Liver (tissue), 9 donors: ENCODE measurements around the gene TARDBP. TPM values are rescaled to one million over a fixed set of nuclear protein-coding genes. Genes with fewer than 3 reads are reported as not detected.
A peak's percentile ranks its signal among the peaks of the same experiment; 100 is the strongest.

Source experiments
- DNase-seq: peaks from one replicate; pipeline ENCODE4 v3.0.0-alpha.2; 2017; ENCODE audit warnings: low spot score
- H3K27ac ChIP-seq, 2 donors: one replicate each; pipeline ENCODE4 v1.7.0; 2013; ENCODE audit warnings: inconsistent platforms in 2 of 2, low read length in 2 of 2, control low read depth in 1 of 2, low read depth in 1 of 2, mild to moderate bottlenecking in 1 of 2
- H3K27me3 ChIP-seq, 4 donors: one replicate each; pipeline versions ENCODE4 v1.6.1 to v1.7.0; 2013; ENCODE audit warnings: low read length in 3 of 4, inconsistent platforms in 1 of 4, mild to moderate bottlenecking in 1 of 4, moderate library complexity in 1 of 4; ENCODE audit not compliant: control insufficient read depth in 4 of 4, insufficient read depth in 4 of 4
- H3K36me3 ChIP-seq, 4 donors: one replicate each; pipeline versions ENCODE4 v1.6.1 to v1.7.0; 2013; ENCODE audit warnings: low read length in 3 of 4, mild to moderate bottlenecking in 3 of 4, low read depth in 1 of 4, moderate library complexity in 1 of 4; ENCODE audit not compliant: control insufficient read depth in 4 of 4, insufficient read depth in 3 of 4
- H3K4me1 ChIP-seq, 4 donors: one replicate each; pipeline versions ENCODE4 v1.6.1 to v1.7.0; 2013; ENCODE audit warnings: low read length in 3 of 4, mild to moderate bottlenecking in 3 of 4, moderate library complexity in 1 of 4; ENCODE audit not compliant: control insufficient read depth in 4 of 4, insufficient read depth in 4 of 4
- H3K4me3 ChIP-seq, 3 donors: one replicate each; pipeline versions ENCODE4 v1.6.1 to v1.7.0; 2013; ENCODE audit warnings: low read length in 3 of 3, control low read depth in 1 of 3, low read depth in 1 of 3, mild to moderate bottlenecking in 1 of 3
- H3K9ac ChIP-seq, 2 donors: one replicate each; pipeline ENCODE4 v1.7.0; 2013; ENCODE audit warnings: low read length in 2 of 2, mild to moderate bottlenecking in 2 of 2, moderate library complexity in 2 of 2, control low read depth in 1 of 2, low read depth in 1 of 2
- H3K9me3 ChIP-seq, 4 donors: one replicate each; pipeline versions ENCODE4 v1.6.1 to v1.7.0; 2013; ENCODE audit warnings: low read length in 3 of 4; ENCODE audit not compliant: control insufficient read depth in 4 of 4
- ATF3 ChIP-seq: IDR thresholded peaks from 2 replicates; pipeline ENCODE4 v1.6.1; 2016; ENCODE audit warnings: antibody characterized with exemption
- CTCF ChIP-seq: fragments of 150-350 bp; IDR thresholded peaks from 2 replicates; pipeline ENCODE4 v1.5.1; 2017; ENCODE audit warnings: improper control_type of control experiment, low read depth, low read length; ENCODE audit not compliant: missing input control
- EGR1 ChIP-seq, 2 donors: IDR thresholded peaks; 2 replicates each; pipeline ENCODE4 v1.6.1; 2016 to 2018; ENCODE audit warnings: antibody characterized with exemption in 2 of 2, low read depth in 2 of 2
- FOXA1 ChIP-seq: IDR thresholded peaks from 2 replicates; pipeline ENCODE4 v1.6.1; 2016; ENCODE audit warnings: antibody characterized with exemption
- FOXA2 ChIP-seq: IDR thresholded peaks from 2 replicates; pipeline ENCODE4 v1.6.1; 2016; ENCODE audit warnings: antibody characterized with exemption
- GABPA ChIP-seq, 2 donors: IDR thresholded peaks in 1 of 2; conservative IDR thresholded peaks in 1 of 2; 2 replicates each; pipeline ENCODE4 v1.6.1; 2016; ENCODE audit warnings: antibody characterized with exemption in 2 of 2, mild to moderate bottlenecking in 1 of 2, moderate library complexity in 1 of 2
- HNF4A ChIP-seq, 2 donors: conservative IDR thresholded peaks; 2 replicates each; pipeline ENCODE4 v1.6.1; 2016; ENCODE audit warnings: antibody characterized with exemption in 2 of 2, mild to moderate bottlenecking in 2 of 2
- HNF4G ChIP-seq: IDR thresholded peaks from 2 replicates; pipeline ENCODE4 v1.6.1; 2016; ENCODE audit warnings: antibody characterized with exemption
- JUND ChIP-seq, 2 donors: IDR thresholded peaks; 2 replicates each; pipeline ENCODE4 v1.6.1; 2016; ENCODE audit warnings: antibody characterized with exemption in 2 of 2
- MAX ChIP-seq: IDR thresholded peaks from 2 replicates; pipeline ENCODE4 v1.6.1; 2016; ENCODE audit warnings: antibody characterized with exemption
- NR2F2 ChIP-seq: IDR thresholded peaks from 2 replicates; pipeline ENCODE4 v1.6.1; 2016; ENCODE audit warnings: antibody characterized with exemption
- RAD21 ChIP-seq, 2 donors: IDR thresholded peaks; 2 replicates each; pipeline ENCODE4 v1.6.1; 2016; ENCODE audit warnings: antibody characterized with exemption in 2 of 2, mild to moderate bottlenecking in 2 of 2
- RXRA ChIP-seq, 2 donors: IDR thresholded peaks; 2 replicates each; pipeline ENCODE4 v1.6.1; 2017 to 2018; ENCODE audit warnings: antibody characterized with exemption in 2 of 2, mild to moderate bottlenecking in 1 of 2
- SP1 ChIP-seq: IDR thresholded peaks from 2 replicates; pipeline ENCODE4 v1.6.1; 2018; ENCODE audit warnings: antibody characterized with exemption, mild to moderate bottlenecking
- TAF1 ChIP-seq: conservative IDR thresholded peaks from 2 replicates; pipeline ENCODE4 v1.6.1; 2016; ENCODE audit warnings: antibody characterized with exemption, mild to moderate bottlenecking
- YY1 ChIP-seq: IDR thresholded peaks from 2 replicates; pipeline ENCODE4 v1.6.1; 2016; ENCODE audit warnings: antibody characterized with exemption, mild to moderate bottlenecking
- ZBTB33 ChIP-seq: IDR thresholded peaks from 2 replicates; pipeline ENCODE4 v1.6.1; 2016; ENCODE audit warnings: antibody characterized with exemption
- WGBS: extraction: QIAGEN DNeasy Blood & Tissue Kit; methylation state at CpG from one replicate; pipeline ENCODE4 v1.1.7; 2013; 5-methylcytosine and 5-hydroxymethylcytosine counted together
- polyA plus RNA-seq, 2 donors: library from polyadenylated mRNA; stranded (reverse) in 1 of 2; unstranded in 1 of 2; fragments of 200-250 nt in 1 of 2; fragments of >200 nt in 1 of 2; fragmentation: Nextera tagmentation in 1 of 2; extraction: Ambion mirVana in 1 of 2; gene quantifications; one replicate each; pipeline versions ENCODE4 v1.2.1 to v1.2.3, GENCODE V29; 2013 to 2015
- total RNA-seq, 2 donors: library from RNA; depleted of rRNA; stranded (reverse); fragments of >200 nt; gene quantifications; one replicate each; pipeline ENCODE4 v1.2.3, GENCODE V29; 2014
- TF ChIP-seq, protein P1 (sequence below): IDR thresholded peaks from 2 replicates; pipeline ENCODE4 v1.6.1; 2016; ENCODE audit warnings: antibody characterized with exemption, mild to moderate bottlenecking
- donor health status: healthy.
- donor health status: healthy.
- donor health status: healthy.
- donor health status: healthy.
- donor health status: healthy.

TARDBP gene
- total and polyA plus RNA-seq, 4 donors: 44.4 to 87.6 (median 79.2) TPM

DNA sequence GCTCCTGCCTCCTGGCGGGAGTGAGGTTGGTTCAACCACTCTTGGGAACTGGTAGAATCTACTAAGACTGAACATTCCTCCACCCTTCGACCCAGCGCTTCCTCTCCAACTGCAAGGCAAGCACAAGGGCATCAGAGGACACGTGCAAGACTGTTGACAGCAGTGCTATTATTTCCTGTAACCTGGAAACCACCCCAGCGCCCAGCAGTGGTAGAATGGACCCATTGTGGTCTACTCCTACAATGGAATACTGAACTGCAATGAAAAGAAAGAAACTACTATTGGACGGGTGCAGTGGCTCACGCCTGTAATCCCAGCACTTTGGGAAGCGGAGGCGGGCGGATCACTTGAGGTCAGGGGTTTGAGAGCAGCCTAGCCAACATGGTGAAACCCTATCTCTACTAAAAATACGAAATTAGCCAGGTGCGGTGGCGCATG lies 33.0 kb upstream of the TARDBP start (continued):
- TF ChIP-seq MAX (no peak), JUND (IDR thresholded peaks at IDR 0.05) (no peak), YY1 (no peak)

DNA sequence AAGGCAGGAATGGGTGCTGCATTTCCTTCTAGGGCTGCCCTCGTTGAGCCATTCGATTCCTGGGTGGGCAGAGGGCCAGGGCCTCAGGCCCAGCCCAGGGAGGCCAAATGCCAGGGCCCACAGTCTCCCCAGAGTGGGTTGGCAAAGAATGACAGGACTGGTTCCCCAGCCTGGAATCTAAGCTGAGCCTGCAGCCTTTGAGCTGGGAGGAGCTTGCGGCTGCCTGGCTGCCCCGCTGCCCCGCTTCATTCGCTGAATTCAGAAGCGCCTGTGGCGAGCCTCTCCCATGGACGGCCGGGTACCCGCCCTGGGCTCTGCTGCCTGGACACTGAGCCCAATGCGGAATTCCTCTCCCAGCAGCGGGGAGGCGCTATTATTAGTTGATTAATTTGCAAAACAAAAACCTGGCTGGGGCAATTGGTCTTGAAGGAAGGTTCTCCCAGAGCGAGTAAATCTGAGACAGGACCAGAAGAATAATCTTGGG lies 32.3 kb upstream of the TARDBP start:
- DNase-seq: peak; percentile 45
- Histone ChIP-seq H3K27ac (no peak overlapping the region), H3K9me3 (no peaks in the 10 kb centered on the region), H3K27me3 (no peaks in the 10 kb centered on the region), H3K4me3 (peak overlapping the region in 1 of 3 donors; percentile 2), H3K9ac (no peak overlapping the region), H3K36me3 (no peaks in the 10 kb centered on the region), H3K4me1 (peaks cover 4 to 11% (median 9%) of the 10 kb centered on the region in 4 donors)
- TF ChIP-seq NR2F2 (peak; percentile 18), CTCF (peak; percentile 47), SP1 (peak; percentile 82), JUND (IDR thresholded peaks at IDR 0.05) (peak in 1 of 2 donors; percentile 21), RAD21 (IDR thresholded peaks at IDR 0.05) (peak; percentile 54 to 55), YY1 (peak; percentile 88), FOXA1 (no peak), MAX (peak; percentile 49), HNF4G (peak; percentile 19), TAF1 (peak; percentile 87), ZBTB33 (no peak), HNF4A (conservative IDR thresholded peaks at IDR 0.05) (peak; percentile 68 to 75), GABPA (IDR thresholded peaks at IDR 0.05 in 1 of 2, conservative IDR thresholded peaks at IDR 0.05 in 1 of 2) (peak in 1 of 2 donors; percentile 17), EGR1 (IDR thresholded peaks at IDR 0.05; ENCODE audit: low read depth in 2 of 2) (no peak), ATF3 (no peak), RXRA (IDR thresholded peaks at IDR 0.05) (peak; percentile 45 to 53), FOXA2 (no peak)
- TF ChIP-seq, protein P1, sequence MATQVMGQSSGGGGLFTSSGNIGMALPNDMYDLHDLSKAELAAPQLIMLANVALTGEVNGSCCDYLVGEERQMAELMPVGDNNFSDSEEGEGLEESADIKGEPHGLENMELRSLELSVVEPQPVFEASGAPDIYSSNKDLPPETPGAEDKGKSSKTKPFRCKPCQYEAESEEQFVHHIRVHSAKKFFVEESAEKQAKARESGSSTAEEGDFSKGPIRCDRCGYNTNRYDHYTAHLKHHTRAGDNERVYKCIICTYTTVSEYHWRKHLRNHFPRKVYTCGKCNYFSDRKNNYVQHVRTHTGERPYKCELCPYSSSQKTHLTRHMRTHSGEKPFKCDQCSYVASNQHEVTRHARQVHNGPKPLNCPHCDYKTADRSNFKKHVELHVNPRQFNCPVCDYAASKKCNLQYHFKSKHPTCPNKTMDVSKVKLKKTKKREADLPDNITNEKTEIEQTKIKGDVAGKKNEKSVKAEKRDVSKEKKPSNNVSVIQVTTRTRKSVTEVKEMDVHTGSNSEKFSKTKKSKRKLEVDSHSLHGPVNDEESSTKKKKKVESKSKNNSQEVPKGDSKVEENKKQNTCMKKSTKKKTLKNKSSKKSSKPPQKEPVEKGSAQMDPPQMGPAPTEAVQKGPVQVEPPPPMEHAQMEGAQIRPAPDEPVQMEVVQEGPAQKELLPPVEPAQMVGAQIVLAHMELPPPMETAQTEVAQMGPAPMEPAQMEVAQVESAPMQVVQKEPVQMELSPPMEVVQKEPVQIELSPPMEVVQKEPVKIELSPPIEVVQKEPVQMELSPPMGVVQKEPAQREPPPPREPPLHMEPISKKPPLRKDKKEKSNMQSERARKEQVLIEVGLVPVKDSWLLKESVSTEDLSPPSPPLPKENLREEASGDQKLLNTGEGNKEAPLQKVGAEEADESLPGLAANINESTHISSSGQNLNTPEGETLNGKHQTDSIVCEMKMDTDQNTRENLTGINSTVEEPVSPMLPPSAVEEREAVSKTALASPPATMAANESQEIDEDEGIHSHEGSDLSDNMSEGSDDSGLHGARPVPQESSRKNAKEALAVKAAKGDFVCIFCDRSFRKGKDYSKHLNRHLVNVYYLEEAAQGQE: peak; percentile 81
- 19% methylated on average over 15 of the region's 15 CpGs for WGBS
